HepG2 (cell line): ENCODE measurements around the gene RBM28. TPM values are rescaled to one million over a fixed set of nuclear protein-coding genes. Genes with fewer than 3 reads are reported as not detected.
A peak's percentile ranks its signal among the peaks of the same experiment; 100 is the strongest.

ENCODE experiments used
- JDP2 ChIP-seq: sonication (generic); formaldehyde crosslinking; IDR thresholded peaks from 2 replicates; pipeline ENCODE4 v1.8.1; 2022; ENCODE audit warnings: missing genetic modification reagents, borderline replicate concordance
- PHF20 ChIP-seq: sonication (generic); formaldehyde crosslinking; IDR thresholded peaks from 2 replicates; pipeline ENCODE4 v1.5.0; 2020; ENCODE audit warnings: mild to moderate bottlenecking, missing genetic modification reagents
- ZNF350 ChIP-seq: sonication (generic); formaldehyde crosslinking; IDR thresholded peaks from 2 replicates; pipeline ENCODE4 v1.4.0; 2020; ENCODE audit warnings: mild to moderate bottlenecking, low read depth, missing genetic modification reagents, borderline replicate concordance
- ZNF761 ChIP-seq: sonication (generic); formaldehyde crosslinking; conservative IDR thresholded peaks from 2 replicates; pipeline ENCODE4 v1.4.0; 2020; ENCODE audit warnings: mild to moderate bottlenecking, missing genetic modification reagents
- polyA plus RNA-seq, 8 experiments: library from polyadenylated mRNA; depleted of rRNA in 3 of 8; stranded (reverse) in 7 of 8; unstranded in 1 of 8; fragments of >200 nt; fragmentation: Illumina TruSeq in 4 of 8; extraction: Trizol in 4 of 8; gene quantifications; 2 replicates each; pipeline versions ENCODE4 v1.2.1 to v1.2.3, GENCODE V29; 2011 to 2016; ENCODE audit warnings: low read depth in 4 of 8, missing spikeins in 1 of 8, mixed read lengths in 1 of 8; ENCODE audit not compliant: insufficient read depth in 1 of 8
- total RNA-seq, 5 experiments: library from RNA; depleted of rRNA; stranded (reverse); fragments of >200 nt; fragmentation: Illumina TruSeq; extraction: Trizol; gene quantifications; 2 replicates each; pipeline ENCODE4 v1.2.3, GENCODE V29; 2016; ENCODE audit warnings: low read depth in 1 of 5
- TF ChIP-seq, protein P1 (sequence below): sonication (generic); formaldehyde crosslinking; IDR thresholded peaks from 2 replicates; pipeline ENCODE4 v1.9.0; 2021; ENCODE audit warnings: mild to moderate bottlenecking, missing genetic modification reagents
- TF ChIP-seq, protein P2 (sequence below): fragments of 450-650 bp; IDR thresholded peaks from 2 replicates; pipeline ENCODE4 v1.6.1; 2017
- TF ChIP-seq, protein P3 (sequence below): IDR thresholded peaks from 2 replicates; pipeline ENCODE4 v1.6.1; 2016; ENCODE audit warnings: low read depth, missing genetic modification reagents, missing compliant biosample characterization
- TF ChIP-seq, protein P4 (sequence below): sonication (generic); formaldehyde crosslinking; IDR thresholded peaks from 2 replicates; pipeline ENCODE4 v1.4.0; 2020; ENCODE audit warnings: mild to moderate bottlenecking, missing genetic modification reagents
- TF ChIP-seq, protein P5 (sequence below): sonication (generic); formaldehyde crosslinking; IDR thresholded peaks from 2 replicates; pipeline ENCODE4 v1.4.0; 2020; ENCODE audit warnings: missing genetic modification reagents, borderline replicate concordance

RBM28 gene
- total and polyA plus RNA-seq, 2 of the 13 experiments (the other 11 are each of a cell fraction or from before 2014, with no cell fraction given) = 20.5 to 49.0 TPM

DNA sequence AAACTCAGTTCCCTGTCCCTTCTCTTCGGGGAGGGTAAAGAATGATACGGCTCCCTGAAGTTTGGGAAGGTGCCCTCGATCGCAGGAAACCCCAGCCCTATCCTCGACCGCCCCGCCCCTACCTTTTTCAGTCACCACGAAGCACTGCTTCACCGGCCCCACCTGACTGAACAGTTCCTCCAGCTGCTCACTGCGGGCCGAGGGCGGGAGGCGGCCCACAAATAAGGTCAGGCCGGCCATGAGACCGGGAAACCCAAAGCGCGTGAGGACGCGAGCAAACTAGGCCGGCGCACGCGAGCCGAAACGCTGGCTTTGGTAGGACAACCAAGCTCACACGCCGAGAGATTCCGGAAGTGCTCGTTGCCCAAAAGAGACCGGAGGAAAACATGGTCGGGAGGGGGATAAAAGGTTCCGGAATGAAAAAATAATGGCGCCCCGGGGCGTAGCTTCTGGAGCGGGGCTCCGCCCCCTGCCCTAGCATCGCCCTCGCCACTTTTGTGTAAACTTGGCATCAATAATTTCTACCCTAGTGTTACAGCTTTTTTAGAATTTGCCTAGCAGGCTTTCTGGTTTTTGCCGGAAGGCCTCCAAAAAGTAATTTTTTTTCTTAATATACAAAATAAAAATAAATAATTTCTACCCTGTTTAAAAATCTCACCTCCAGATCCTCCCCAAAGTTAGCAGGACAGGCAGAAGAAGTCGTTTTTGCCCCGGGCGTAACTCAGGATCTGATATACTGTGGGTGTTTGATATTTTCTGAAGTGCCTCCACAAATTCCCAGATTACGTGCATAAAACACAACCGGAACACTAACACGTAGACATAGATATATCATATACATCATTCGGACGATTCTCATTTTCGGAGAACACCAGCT, at the start of gene RBM28 (continued):
- TF ChIP-seq, protein P1, sequence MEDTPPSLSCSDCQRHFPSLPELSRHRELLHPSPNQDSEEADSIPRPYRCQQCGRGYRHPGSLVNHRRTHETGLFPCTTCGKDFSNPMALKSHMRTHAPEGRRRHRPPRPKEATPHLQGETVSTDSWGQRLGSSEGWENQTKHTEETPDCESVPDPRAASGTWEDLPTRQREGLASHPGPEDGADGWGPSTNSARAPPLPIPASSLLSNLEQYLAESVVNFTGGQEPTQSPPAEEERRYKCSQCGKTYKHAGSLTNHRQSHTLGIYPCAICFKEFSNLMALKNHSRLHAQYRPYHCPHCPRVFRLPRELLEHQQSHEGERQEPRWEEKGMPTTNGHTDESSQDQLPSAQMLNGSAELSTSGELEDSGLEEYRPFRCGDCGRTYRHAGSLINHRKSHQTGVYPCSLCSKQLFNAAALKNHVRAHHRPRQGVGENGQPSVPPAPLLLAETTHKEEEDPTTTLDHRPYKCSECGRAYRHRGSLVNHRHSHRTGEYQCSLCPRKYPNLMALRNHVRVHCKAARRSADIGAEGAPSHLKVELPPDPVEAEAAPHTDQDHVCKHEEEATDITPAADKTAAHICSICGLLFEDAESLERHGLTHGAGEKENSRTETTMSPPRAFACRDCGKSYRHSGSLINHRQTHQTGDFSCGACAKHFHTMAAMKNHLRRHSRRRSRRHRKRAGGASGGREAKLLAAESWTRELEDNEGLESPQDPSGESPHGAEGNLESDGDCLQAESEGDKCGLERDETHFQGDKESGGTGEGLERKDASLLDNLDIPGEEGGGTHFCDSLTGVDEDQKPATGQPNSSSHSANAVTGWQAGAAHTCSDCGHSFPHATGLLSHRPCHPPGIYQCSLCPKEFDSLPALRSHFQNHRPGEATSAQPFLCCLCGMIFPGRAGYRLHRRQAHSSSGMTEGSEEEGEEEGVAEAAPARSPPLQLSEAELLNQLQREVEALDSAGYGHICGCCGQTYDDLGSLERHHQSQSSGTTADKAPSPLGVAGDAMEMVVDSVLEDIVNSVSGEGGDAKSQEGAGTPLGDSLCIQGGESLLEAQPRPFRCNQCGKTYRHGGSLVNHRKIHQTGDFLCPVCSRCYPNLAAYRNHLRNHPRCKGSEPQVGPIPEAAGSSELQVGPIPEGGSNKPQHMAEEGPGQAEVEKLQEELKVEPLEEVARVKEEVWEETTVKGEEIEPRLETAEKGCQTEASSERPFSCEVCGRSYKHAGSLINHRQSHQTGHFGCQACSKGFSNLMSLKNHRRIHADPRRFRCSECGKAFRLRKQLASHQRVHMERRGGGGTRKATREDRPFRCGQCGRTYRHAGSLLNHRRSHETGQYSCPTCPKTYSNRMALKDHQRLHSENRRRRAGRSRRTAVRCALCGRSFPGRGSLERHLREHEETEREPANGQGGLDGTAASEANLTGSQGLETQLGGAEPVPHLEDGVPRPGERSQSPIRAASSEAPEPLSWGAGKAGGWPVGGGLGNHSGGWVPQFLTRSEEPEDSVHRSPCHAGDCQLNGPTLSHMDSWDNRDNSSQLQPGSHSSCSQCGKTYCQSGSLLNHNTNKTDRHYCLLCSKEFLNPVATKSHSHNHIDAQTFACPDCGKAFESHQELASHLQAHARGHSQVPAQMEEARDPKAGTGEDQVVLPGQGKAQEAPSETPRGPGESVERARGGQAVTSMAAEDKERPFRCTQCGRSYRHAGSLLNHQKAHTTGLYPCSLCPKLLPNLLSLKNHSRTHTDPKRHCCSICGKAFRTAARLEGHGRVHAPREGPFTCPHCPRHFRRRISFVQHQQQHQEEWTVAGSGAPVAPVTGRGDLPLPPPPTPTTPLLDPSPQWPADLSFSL (CRISPR knock-in tag) = peak; percentile 57; the same call in 1 of the 2 replicates
- TF ChIP-seq, protein P2, sequence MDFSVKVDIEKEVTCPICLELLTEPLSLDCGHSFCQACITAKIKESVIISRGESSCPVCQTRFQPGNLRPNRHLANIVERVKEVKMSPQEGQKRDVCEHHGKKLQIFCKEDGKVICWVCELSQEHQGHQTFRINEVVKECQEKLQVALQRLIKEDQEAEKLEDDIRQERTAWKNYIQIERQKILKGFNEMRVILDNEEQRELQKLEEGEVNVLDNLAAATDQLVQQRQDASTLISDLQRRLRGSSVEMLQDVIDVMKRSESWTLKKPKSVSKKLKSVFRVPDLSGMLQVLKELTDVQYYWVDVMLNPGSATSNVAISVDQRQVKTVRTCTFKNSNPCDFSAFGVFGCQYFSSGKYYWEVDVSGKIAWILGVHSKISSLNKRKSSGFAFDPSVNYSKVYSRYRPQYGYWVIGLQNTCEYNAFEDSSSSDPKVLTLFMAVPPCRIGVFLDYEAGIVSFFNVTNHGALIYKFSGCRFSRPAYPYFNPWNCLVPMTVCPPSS = no peak
- TF ChIP-seq, protein P3, sequence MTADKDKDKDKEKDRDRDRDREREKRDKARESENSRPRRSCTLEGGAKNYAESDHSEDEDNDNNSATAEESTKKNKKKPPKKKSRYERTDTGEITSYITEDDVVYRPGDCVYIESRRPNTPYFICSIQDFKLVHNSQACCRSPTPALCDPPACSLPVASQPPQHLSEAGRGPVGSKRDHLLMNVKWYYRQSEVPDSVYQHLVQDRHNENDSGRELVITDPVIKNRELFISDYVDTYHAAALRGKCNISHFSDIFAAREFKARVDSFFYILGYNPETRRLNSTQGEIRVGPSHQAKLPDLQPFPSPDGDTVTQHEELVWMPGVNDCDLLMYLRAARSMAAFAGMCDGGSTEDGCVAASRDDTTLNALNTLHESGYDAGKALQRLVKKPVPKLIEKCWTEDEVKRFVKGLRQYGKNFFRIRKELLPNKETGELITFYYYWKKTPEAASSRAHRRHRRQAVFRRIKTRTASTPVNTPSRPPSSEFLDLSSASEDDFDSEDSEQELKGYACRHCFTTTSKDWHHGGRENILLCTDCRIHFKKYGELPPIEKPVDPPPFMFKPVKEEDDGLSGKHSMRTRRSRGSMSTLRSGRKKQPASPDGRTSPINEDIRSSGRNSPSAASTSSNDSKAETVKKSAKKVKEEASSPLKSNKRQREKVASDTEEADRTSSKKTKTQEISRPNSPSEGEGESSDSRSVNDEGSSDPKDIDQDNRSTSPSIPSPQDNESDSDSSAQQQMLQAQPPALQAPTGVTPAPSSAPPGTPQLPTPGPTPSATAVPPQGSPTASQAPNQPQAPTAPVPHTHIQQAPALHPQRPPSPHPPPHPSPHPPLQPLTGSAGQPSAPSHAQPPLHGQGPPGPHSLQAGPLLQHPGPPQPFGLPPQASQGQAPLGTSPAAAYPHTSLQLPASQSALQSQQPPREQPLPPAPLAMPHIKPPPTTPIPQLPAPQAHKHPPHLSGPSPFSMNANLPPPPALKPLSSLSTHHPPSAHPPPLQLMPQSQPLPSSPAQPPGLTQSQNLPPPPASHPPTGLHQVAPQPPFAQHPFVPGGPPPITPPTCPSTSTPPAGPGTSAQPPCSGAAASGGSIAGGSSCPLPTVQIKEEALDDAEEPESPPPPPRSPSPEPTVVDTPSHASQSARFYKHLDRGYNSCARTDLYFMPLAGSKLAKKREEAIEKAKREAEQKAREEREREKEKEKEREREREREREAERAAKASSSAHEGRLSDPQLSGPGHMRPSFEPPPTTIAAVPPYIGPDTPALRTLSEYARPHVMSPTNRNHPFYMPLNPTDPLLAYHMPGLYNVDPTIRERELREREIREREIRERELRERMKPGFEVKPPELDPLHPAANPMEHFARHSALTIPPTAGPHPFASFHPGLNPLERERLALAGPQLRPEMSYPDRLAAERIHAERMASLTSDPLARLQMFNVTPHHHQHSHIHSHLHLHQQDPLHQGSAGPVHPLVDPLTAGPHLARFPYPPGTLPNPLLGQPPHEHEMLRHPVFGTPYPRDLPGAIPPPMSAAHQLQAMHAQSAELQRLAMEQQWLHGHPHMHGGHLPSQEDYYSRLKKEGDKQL (CRISPR knock-in tag) = peak; percentile 71; the same call in 1 of the 2 replicates
- TF ChIP-seq ZNF761 (CRISPR knock-in tag) = peak; percentile 94
- peak; percentile 84; the same call in 1 of the 2 replicates for TF ChIP-seq JDP2 (CRISPR knock-in tag)
- TF ChIP-seq, protein P4, sequence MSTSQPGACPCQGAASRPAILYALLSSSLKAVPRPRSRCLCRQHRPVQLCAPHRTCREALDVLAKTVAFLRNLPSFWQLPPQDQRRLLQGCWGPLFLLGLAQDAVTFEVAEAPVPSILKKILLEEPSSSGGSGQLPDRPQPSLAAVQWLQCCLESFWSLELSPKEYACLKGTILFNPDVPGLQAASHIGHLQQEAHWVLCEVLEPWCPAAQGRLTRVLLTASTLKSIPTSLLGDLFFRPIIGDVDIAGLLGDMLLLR = peak; percentile 99
- peak; percentile 96 for TF ChIP-seq PHF20 (CRISPR knock-in tag)
- TF ChIP-seq, protein P5, sequence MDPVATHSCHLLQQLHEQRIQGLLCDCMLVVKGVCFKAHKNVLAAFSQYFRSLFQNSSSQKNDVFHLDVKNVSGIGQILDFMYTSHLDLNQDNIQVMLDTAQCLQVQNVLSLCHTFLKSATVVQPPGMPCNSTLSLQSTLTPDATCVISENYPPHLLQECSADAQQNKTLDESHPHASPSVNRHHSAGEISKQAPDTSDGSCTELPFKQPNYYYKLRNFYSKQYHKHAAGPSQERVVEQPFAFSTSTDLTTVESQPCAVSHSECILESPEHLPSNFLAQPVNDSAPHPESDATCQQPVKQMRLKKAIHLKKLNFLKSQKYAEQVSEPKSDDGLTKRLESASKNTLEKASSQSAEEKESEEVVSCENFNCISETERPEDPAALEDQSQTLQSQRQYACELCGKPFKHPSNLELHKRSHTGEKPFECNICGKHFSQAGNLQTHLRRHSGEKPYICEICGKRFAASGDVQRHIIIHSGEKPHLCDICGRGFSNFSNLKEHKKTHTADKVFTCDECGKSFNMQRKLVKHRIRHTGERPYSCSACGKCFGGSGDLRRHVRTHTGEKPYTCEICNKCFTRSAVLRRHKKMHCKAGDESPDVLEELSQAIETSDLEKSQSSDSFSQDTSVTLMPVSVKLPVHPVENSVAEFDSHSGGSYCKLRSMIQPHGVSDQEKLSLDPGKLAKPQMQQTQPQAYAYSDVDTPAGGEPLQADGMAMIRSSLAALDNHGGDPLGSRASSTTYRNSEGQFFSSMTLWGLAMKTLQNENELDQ (CRISPR knock-in tag) = peak; percentile 85
- TF ChIP-seq ZNF350 (CRISPR knock-in tag) = peak; percentile 99
